Cardiac septum (tissue), 1 donor: Measurements from ENCODE around the gene VCAN. TPM values are rescaled to one million over a fixed set of nuclear protein-coding genes. Genes with fewer than 3 reads are reported as not detected.

ENCODE experiments used
- DNase-seq: peaks from one replicate; pipeline ENCODE4 v3.0.0-alpha.2; 2020; ENCODE audit warnings: low spot score
- intact Hi-C: fragments of 100-400 bp; cut with DNase I; formaldehyde crosslinking; loops from one replicate; pipeline ENCODE4 v1.14.0; 2022
- total RNA-seq: library from RNA; stranded (reverse); fragmentation: NEBNext Ultra II Directional; extraction: Animal tissue kit (Norgen Biotek cat#: 25700); gene quantifications from one replicate; pipeline ENCODE4 v1.2.1, GENCODE V29; 2021
- donor health status: DM: no; HTN: no; CAD: no.

The VCAN gene
- total RNA-seq, 1 donor from 2014 or later, result 61.0 TPM

- intact Hi-C loops, result no loop called here
Measured at GRCh38 chr5:83589786-83590185, 118.2 kb downstream of the VCAN start.

GRCh38 chr5:83590966-83591365, 119.4 kb downstream of the VCAN start:
- intact Hi-C loops, result no loop called here
- DNase-seq, result no peak

More at GRCh38 chr5:83589786-83590185, 118.2 kb downstream of the VCAN start:
- DNase-seq, result no peak

- intact Hi-C loops, result no loop called here
- no peak for DNase-seq
Measured at GRCh38 chr5:83595217-83595616, 123.7 kb downstream of the VCAN start.

GRCh38 chr5:83608122-83608521, 136.6 kb downstream of the VCAN start:
- DNase-seq, result no peak
- intact Hi-C loops, result no loop called here

GRCh38 chr5:83614841-83615240, 143.3 kb downstream of the VCAN start:
- DNase-seq, result no peak
- intact Hi-C loops, result no loop called here

- DNase-seq, result no peak
- intact Hi-C loops, result no loop called here
Measured at GRCh38 chr5:83628360-83628759, 156.8 kb downstream of the VCAN start.

Other genes starting within 250 kb of the VCAN start
- 0.94 TPM for gene HAPLN1, start 249.1 kb downstream of the VCAN start, total RNA-seq